GM12875 (cell line): ENCODE data around the gene KIF15.

Source experiments
- H3K4me3 ChIP-seq: one replicate; pipeline ENCODE4 v1.5.1; 2011; ENCODE audit warnings: low read depth, low read length, control low read depth
- TF ChIP-seq, protein P1 (sequence below): IDR thresholded peaks from 2 replicates; pipeline ENCODE4 v1.5.1; 2011; ENCODE audit warnings: low read depth, mild to moderate bottlenecking, control low read depth, inconsistent platforms, low read length, moderate library complexity, borderline replicate concordance; ENCODE audit not compliant: insufficient read depth

Gene KIF15

DNA sequence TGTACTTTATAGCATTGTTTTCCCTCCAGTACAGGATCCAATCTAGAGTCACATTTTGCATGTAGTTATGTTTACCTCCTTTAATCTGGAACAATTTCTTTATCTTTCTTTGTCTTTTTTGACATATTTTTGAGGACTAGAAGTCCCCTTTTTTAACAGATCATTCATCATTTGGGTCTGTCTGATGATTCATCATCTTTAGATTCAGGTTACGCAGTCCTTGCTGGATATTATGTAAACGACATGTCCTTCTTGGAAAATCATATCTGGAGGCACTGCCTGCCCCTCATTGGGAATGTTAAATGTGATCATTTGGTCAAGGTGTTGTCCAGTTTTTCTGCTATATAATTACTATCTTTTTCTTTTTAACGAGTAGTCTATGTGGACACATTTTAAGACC, 131.1 kb downstream of the KIF15 start:
- no peak overlapping the region for H3K4me3 ChIP-seq
- TF ChIP-seq, protein P1, sequence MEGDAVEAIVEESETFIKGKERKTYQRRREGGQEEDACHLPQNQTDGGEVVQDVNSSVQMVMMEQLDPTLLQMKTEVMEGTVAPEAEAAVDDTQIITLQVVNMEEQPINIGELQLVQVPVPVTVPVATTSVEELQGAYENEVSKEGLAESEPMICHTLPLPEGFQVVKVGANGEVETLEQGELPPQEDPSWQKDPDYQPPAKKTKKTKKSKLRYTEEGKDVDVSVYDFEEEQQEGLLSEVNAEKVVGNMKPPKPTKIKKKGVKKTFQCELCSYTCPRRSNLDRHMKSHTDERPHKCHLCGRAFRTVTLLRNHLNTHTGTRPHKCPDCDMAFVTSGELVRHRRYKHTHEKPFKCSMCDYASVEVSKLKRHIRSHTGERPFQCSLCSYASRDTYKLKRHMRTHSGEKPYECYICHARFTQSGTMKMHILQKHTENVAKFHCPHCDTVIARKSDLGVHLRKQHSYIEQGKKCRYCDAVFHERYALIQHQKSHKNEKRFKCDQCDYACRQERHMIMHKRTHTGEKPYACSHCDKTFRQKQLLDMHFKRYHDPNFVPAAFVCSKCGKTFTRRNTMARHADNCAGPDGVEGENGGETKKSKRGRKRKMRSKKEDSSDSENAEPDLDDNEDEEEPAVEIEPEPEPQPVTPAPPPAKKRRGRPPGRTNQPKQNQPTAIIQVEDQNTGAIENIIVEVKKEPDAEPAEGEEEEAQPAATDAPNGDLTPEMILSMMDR, result no peak

DNA sequence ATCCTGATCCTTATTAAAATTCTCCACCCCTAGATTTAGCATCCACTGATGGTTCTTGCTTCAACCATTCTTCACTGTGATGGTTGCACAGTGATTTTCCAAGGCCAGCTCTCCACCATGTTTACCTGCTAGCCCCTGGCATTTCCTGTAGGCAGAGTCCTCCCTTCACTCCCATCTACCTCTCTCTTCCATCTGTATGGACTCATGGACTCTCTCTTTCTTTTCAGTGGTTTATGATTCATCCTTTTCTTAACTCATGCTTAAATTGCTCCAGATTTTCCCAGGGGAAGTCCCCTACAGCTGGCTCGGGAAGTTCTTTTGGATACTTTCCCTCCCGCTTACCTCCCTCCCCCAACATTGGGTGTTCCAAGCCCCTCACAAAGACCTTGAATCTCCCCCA, 131.5 kb downstream of the KIF15 start:
- TF ChIP-seq, protein P1, result no peak
- H3K4me3 ChIP-seq, result no peak overlapping the region

GRCh38 chr3:44894485-44894884, 132.9 kb downstream of the KIF15 start:
- TF ChIP-seq, protein P1, result no peak
- H3K4me3 ChIP-seq, result no peak overlapping the region

DNA sequence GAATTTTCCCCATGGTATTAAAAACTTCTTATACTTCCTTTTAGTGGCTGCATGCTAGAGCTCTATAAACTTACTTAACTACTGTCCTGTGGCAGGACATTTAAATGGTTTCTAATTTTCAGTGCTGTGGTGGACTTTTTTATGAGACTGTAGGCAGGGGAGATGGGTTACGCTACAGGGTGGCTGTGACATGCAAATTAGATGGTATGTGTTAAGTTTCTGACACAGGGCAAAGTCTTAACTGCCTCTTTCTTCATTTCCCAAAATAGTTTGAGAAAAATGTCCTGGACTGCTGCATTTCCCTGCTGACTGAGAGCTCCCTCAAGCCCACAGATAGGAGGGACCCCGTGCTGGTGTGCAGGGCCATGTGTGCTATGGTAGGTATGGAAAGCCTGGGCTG, 134.8 kb downstream of the KIF15 start:
- H3K4me3 ChIP-seq, result no peak overlapping the region
- TF ChIP-seq, protein P1, result no peak

- H3K4me3 ChIP-seq, result no peak overlapping the region
- TF ChIP-seq, protein P1, result no peak
These were observed 138.2 kb downstream of the KIF15 start for GRCh38 chr3:44899683-44900367.

DNA sequence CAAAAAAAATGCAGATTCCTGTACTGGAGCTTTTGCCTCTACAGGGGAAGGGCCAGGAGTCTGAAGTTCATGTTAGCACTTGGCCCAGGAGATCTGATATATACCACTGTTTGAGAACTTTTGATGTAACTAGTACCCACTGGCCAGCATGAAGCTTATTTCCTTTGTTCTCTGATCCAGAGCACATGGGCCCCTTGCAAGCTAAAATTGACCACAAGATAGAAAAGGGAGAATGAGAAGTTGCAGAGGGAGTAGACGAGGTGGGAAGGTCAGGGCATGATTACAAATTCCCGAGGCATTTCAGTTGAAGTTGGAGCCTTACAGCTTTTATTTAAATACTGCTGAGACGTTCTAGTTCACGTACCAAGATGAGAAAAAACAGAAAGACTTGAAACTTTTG, 141.0 kb downstream of the KIF15 start:
- TF ChIP-seq, protein P1, result no peak
- no peak overlapping the region for H3K4me3 ChIP-seq
